Measurements from ENCODE around the gene GRIP2.

DNA sequence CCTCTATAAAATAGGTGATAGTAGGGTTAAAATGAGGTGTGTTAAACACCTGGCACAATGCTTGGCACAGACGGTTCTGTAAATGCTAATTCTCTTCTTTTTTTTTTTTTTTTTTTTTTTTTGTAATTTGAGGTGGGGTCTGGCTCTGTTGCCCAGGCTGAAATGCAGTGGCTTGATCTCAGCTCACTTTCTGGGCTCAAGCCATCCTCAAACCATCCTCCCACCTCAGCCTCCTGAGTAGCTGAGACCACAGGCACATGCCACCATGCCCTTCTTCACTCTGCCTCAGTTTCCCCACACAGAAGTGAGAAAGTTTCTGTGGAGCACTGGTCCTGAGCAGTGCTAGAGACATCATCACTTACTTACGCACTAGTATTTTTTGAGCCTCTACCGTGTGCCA, 80.4 kb downstream of the GRIP2 start:
- TF ChIP-seq, protein P1, sequence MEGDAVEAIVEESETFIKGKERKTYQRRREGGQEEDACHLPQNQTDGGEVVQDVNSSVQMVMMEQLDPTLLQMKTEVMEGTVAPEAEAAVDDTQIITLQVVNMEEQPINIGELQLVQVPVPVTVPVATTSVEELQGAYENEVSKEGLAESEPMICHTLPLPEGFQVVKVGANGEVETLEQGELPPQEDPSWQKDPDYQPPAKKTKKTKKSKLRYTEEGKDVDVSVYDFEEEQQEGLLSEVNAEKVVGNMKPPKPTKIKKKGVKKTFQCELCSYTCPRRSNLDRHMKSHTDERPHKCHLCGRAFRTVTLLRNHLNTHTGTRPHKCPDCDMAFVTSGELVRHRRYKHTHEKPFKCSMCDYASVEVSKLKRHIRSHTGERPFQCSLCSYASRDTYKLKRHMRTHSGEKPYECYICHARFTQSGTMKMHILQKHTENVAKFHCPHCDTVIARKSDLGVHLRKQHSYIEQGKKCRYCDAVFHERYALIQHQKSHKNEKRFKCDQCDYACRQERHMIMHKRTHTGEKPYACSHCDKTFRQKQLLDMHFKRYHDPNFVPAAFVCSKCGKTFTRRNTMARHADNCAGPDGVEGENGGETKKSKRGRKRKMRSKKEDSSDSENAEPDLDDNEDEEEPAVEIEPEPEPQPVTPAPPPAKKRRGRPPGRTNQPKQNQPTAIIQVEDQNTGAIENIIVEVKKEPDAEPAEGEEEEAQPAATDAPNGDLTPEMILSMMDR (IDR thresholded peaks at IDR 0.05), result no peak
- no peak for TF ChIP-seq POLR2A (IDR thresholded peaks at IDR 0.05)
